Stimulated activated CD4-positive, alpha-beta T cell treated with anti-CD3 and anti-CD28 coated beads, Interleukin-12 subunit alpha, Interleukin-12 subunit beta, amount 100 ng/mL, for 24 hours (primary cell): ENCODE data around the gene NREP.

ENCODE experiments used
- DNase-seq, 2 experiments: peaks; one replicate each; pipeline ENCODE4 v3.0.0-alpha.2; 2020; ENCODE audit warnings: low read depth in 2 of 2

The NREP gene, protein sequence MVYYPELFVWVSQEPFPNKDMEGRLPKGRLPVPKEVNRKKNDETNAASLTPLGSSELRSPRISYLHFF

DNA sequence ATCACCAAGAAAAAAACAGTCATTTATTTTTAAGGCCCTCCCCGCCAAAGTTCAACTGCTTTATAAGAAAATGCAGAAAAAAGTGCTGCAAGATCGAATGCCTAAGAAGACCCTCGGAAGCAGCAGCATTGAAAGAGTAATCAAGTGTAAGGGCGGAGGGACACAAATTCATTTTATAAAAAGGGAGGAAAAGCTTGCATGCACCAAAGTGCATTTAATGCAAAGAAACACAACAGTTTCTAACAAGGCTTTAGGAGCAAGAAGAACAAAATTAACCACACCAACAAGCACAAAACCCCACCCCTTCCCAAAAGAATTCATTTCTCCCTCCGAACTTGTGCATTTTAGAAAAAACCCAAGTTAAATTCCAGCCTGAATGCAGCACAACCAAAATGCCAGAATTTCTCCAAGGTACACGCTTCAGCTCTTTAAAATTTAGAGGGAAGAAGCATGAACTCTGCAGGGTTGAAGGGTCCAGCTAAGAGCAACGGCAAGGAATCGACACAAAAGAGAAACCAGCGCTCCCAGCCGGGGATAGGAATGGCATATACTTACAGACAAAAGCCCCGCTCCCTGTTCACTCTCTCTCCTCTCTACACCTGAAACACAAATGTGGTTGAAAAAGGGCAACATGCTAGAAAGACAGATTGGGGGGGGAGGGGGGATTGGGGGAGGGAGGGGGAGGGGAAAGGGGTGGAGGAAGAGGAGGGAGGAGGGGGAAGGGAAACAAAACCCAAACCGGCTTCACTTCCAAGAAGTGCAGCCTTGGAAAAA, at the start of gene NREP:
NREP (minus strand) TSS at position 614 of the 774 bp plus-strand sequence. CDS start 1,422 bp downstream, outside the sequence.
- peak in 1 of 2 experiments; percentile 6 for DNase-seq

DNA sequence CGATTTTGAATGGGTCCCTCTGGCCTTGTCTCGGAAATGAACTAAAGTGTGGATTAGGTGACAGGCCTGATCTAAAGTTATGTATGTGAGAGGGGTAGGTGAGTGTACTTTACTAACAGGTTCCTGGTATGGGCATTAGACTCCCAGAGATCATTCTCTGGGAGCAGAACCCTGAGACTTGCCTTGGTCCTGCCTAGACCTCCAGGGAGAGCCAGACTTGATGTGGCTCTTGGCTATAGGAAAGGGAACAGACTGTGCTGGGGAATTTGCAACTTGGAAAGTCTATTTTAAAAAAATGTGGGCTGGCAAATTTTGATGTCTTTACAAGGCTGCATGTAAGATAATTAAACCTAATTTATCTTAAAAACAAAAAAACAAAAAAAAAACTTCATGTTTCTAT, 49.8 kb upstream of the NREP start:
- DNase-seq, result no peak

GRCh38 chr5:111806156-111806555, 49.2 kb upstream of the NREP start:
- DNase-seq, result no peak

- no peak for DNase-seq
These were observed 48.1 kb upstream of the NREP start for GRCh38 chr5:111805071-111805470.

- no peak for DNase-seq
These were observed 43.4 kb upstream of the NREP start for GRCh38 chr5:111800351-111800750.

GRCh38 chr5:111795142-111795541, 38.1 kb upstream of the NREP start:
- no peak for DNase-seq

GRCh38 chr5:111792471-111793058, 35.6 kb upstream of the NREP start:
- DNase-seq, result no peak

GRCh38 chr5:111790295-111790694, 33.3 kb upstream of the NREP start:
- DNase-seq, result no peak

- no peak for DNase-seq
These were observed 30.0 kb upstream of the NREP start for GRCh38 chr5:111787006-111787405.

GRCh38 chr5:111784491-111785181, 27.6 kb upstream of the NREP start:
- DNase-seq, result no peak

DNA sequence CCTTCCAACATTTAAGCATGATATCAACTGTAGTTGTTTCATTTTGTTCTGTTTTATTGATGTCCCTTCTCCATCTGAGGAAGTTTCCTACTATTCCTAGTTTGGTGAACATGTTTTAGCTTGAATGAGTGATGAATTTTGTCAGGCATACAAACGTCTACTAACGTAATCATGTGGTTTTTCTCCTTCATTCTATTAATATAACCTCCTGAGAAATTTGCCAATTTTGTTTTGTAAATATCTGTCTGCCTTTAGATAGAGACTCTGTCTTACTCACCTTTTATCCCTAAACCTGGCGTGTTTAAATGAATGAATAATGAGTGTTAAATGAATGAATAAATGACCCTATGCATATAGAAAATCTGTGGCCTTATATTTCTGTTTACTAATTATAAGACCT, 26.5 kb upstream of the NREP start:
- no peak for DNase-seq

- no peak for DNase-seq
These were observed 25.2 kb upstream of the NREP start for GRCh38 chr5:111782216-111782615.

DNA sequence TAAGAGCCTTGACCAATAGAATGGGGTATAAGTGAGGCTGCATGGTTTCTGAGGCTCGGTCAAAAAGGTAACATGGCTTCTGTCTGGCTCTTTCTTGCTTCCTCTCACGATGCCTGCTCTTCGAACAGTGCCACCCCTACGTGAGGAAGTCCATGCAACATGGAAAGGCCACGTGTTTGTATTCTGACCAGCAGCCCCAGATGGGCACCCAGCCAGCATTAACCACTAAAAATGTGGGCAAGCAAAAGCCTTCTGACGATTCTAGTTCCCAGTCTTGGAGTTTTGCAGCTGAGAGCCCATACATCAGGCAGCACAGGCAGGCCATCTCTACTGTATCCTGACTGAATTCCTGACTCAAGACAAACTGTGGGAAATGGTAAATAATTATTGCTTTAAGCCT, 24.2 kb upstream of the NREP start:
- DNase-seq, result no peak

DNA sequence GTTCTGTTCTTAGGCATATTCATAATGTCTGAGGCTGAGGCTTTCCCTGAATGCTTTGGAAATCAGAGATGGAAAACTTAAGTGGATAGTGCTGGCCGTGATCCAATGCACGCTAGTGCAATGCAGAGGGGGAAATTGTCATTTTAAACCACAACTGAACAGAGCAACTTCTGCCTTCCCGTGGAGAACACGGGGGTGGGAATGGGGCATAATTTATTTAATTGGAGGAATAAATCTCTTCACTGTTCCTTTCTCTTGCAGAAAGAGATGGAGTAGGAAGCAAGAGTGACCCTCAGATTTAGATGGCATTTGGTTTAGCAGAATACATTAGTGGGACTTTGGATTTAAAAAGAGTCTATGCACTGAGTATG, 22.9 kb upstream of the NREP start:
- no peak for DNase-seq

DNA sequence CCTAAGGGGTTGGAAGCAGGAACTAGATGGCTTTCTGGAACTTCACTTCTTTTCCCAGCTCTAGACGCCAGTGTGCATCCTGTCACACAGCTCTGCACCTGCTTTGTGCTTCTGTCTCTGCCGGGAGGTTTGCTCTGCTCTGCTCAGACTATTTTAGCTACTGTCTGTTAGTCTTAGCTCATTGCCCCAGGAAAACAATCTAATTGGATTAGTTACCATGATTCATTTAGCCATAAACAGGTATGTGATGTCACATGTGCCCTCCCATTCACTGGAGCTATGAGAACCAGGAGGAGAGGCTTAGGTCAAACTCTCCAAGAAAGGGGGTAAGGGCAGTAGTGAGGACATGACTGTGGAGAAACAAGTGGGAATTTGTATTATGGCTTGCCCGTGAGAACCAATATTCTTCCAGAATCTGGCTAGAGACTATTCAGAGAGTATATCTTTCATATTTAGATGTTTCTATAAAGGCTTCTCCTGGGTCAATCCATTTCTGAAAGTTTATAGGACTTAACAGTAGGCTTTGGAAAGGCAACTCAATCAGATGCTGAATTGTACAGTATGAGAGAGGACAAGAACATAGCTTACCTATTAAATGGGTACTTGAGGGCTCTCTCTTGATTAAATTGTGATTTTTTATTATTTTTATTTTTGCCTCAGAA, 22.4 kb upstream of the NREP start:
- DNase-seq, result no peak

- DNase-seq, result no peak
These were observed 20.2 kb upstream of the NREP start for GRCh38 chr5:111776913-111777781.

GRCh38 chr5:111775224-111775623, 18.2 kb upstream of the NREP start:
- DNase-seq, result no peak

DNA sequence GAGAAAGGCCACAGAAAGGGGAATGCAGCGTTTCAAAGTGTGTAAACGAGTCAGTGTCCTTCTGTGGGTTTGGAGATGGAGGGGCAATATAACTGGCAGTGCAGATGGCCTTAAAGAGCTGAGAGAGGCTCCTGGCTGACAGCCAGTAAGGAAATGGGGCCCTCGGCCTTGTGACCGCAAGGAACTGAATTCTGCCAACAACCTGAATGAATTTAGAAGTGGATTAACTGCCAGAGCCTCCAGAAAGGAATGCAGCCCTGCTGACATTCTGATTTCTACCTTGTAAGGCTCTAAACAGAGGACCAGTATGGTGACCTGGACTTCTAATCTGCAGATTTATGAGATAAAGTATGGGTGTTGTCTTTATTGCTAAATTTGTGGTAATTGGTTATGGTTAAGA, 17.5 kb upstream of the NREP start:
- no peak for DNase-seq

- no peak for DNase-seq
These were observed 15.6 kb upstream of the NREP start for GRCh38 chr5:111772456-111773122.

- no peak for DNase-seq
These were observed 12.5 kb upstream of the NREP start for GRCh38 chr5:111769541-111769940.
